Right renal cortex interstitium (tissue), 3 donors: Measurements from ENCODE around the gene VPS4B. TPM values are rescaled to one million over a fixed set of nuclear protein-coding genes. Genes with fewer than 3 reads are reported as not detected.
"Not testable (repeated sequence)": the region's sequence is repeated elsewhere in the genome, so short reads cannot be mapped to it uniquely, and the experiment has no call there.

ENCODE experiments used
- DNase-seq, 3 donors: peaks; one replicate each; pipeline ENCODE4 v3.0.0-alpha.2; 2013; ENCODE audit warnings: low read depth in 3 of 3, low spot score in 2 of 3
- polyA plus RNA-seq, 3 donors: library from polyadenylated mRNA; unstranded; fragments of 120-200 nt; gene quantifications; one replicate each; pipeline ENCODE4 v1.2.1, GENCODE V29; 2013; ENCODE audit not compliant: insufficient read length in 3 of 3

VPS4B gene
- polyA plus RNA-seq: 10 to 100 TPM; 58.3 to 61.0 (median 59.8) TPM

- DNase-seq: peak; percentile 96 to 99 (median 99)
Observed at GRCh38 chr18:63422087-63422863, at the start of gene VPS4B. TSS of gene VPS4B (minus strand) at chr18:63422476. CDS start at chr18:63422259, 217 bp downstream.

- DNase-seq: no peak
Observed at GRCh38 chr18:63470751-63471150, 48.5 kb upstream of the VPS4B start.

GRCh38 chr18:63468575-63468974, 46.3 kb upstream of the VPS4B start:
- DNase-seq: no peak

GRCh38 chr18:63467699-63468098, 45.4 kb upstream of the VPS4B start:
- DNase-seq: no peak

- DNase-seq: no peak
Observed at GRCh38 chr18:63465059-63465458, 42.8 kb upstream of the VPS4B start.

- DNase-seq: no peak
Observed at GRCh38 chr18:63464434-63464833, 42.2 kb upstream of the VPS4B start.

GRCh38 chr18:63460414-63460813, 38.1 kb upstream of the VPS4B start:
- DNase-seq: no peak

- DNase-seq: no peak
Observed at GRCh38 chr18:63457977-63458376, 35.7 kb upstream of the VPS4B start.

GRCh38 chr18:63454497-63454896, 32.2 kb upstream of the VPS4B start:
- DNase-seq: no peak

GRCh38 chr18:63452751-63453150, 30.5 kb upstream of the VPS4B start:
- DNase-seq: not testable (repeated sequence)

GRCh38 chr18:63451799-63452660, 29.8 kb upstream of the VPS4B start:
- no peak for DNase-seq

- DNase-seq: no peak
Observed at GRCh38 chr18:63449426-63449825, 27.1 kb upstream of the VPS4B start.

GRCh38 chr18:63447066-63447465, 24.8 kb upstream of the VPS4B start:
- DNase-seq: no peak

- DNase-seq: no peak
Observed at GRCh38 chr18:63446266-63446665, 24.0 kb upstream of the VPS4B start.

GRCh38 chr18:63445037-63445436, 22.8 kb upstream of the VPS4B start:
- no peak for DNase-seq

- DNase-seq: no peak
Observed at GRCh38 chr18:63444580-63444979, 22.3 kb upstream of the VPS4B start.

GRCh38 chr18:63443829-63444228, 21.6 kb upstream of the VPS4B start:
- DNase-seq: no peak

- no peak for DNase-seq
Observed at GRCh38 chr18:63440881-63441280, 18.6 kb upstream of the VPS4B start.

GRCh38 chr18:63440219-63440618, 17.9 kb upstream of the VPS4B start:
- no peak for DNase-seq

GRCh38 chr18:63439334-63439733, 17.1 kb upstream of the VPS4B start:
- peak; percentile 55 to 56 (median 56) for DNase-seq

- no peak for DNase-seq
Observed at GRCh38 chr18:63438181-63438580, 15.9 kb upstream of the VPS4B start.
